OCI-LY1 (cell line): ENCODE results near the gene FBXL14.
"Not testable (repeated sequence)": the region's sequence is repeated elsewhere in the genome, so short reads cannot be mapped to it uniquely, and the experiment has no call there.

Experiments
- H2AFZ ChIP-seq: fragments of 200-600 bp; sonication (generic), shearing (Covaris generic); 2 replicates; pipeline ENCODE4 v1.6.0; 2014; ENCODE audit warnings: antibody characterized with exemption, mild to moderate bottlenecking, low read length
- H3F3A ChIP-seq: fragments of 200-600 bp; sonication (generic), shearing (Covaris generic); 2 replicates; pipeline ENCODE4 v1.6.0; 2014; ENCODE audit warnings: mild to moderate bottlenecking, antibody characterized with exemption, low read length, moderate library complexity; ENCODE audit not compliant: insufficient read depth
- H3K27ac ChIP-seq: fragments of 200-600 bp; sonication (generic); 2 replicates; pipeline ENCODE4 v1.5.1; 2014; ENCODE audit warnings: low read length, mixed run types, mild to moderate bottlenecking, low read depth; ENCODE audit not compliant: poor library complexity, severe bottlenecking
- H3K27me3 ChIP-seq: fragments of 200-600 bp; sonication (generic); 2 replicates; pipeline ENCODE4 v1.6.0; 2014; ENCODE audit warnings: antibody characterized with exemption, mild to moderate bottlenecking, low read length, moderate library complexity; ENCODE audit not compliant: insufficient read depth
- H3K36me3 ChIP-seq: fragments of 200-600 bp; sonication (generic); 2 replicates; pipeline ENCODE4 v1.6.1; 2014; ENCODE audit warnings: mild to moderate bottlenecking, antibody characterized with exemption, low read length, moderate library complexity, mixed read lengths; ENCODE audit not compliant: insufficient read depth
- H3K4me1 ChIP-seq: fragments of 200-600 bp; sonication (generic); 2 replicates; pipeline ENCODE4 v1.5.1; 2014; ENCODE audit warnings: mild to moderate bottlenecking, low read length, moderate library complexity; ENCODE audit not compliant: insufficient read depth, severe bottlenecking
- H3K4me2 ChIP-seq: fragments of 200-600 bp; sonication (generic), shearing (Covaris generic); 2 replicates; pipeline ENCODE4 v1.6.1; 2014; ENCODE audit warnings: low read length
- H3K4me3 ChIP-seq: fragments of 200-600 bp; sonication (generic); 2 replicates; pipeline ENCODE4 v1.5.1; 2014; ENCODE audit warnings: low read length, low read depth, mild to moderate bottlenecking, mixed read lengths; ENCODE audit not compliant: poor library complexity, severe bottlenecking
- H3K79me2 ChIP-seq: fragments of 200-600 bp; shearing (Covaris generic); 2 replicates; pipeline ENCODE4 v1.6.1; 2016; ENCODE audit warnings: mixed run types, low read length, mixed read lengths; ENCODE audit not compliant: insufficient read depth
- H3K9ac ChIP-seq: fragments of 200-600 bp; sonication (generic), shearing (Covaris generic); 2 replicates; pipeline ENCODE4 v1.6.1; 2014; ENCODE audit warnings: mild to moderate bottlenecking, low read length, mixed read lengths
- H3K9me2 ChIP-seq: fragments of 200-600 bp; sonication (generic), shearing (Covaris generic); 2 replicates; pipeline ENCODE4 v1.6.1; 2014; ENCODE audit warnings: low read depth, mild to moderate bottlenecking, low read length, mixed read lengths
- H3K9me3 ChIP-seq: fragments of 200-600 bp; shearing (Covaris generic); 2 replicates; pipeline ENCODE4 v1.6.1; 2014; ENCODE audit warnings: low read length, mixed read lengths
- H4K20me1 ChIP-seq: fragments of 200-600 bp; sonication (generic), shearing (Covaris generic); 2 replicates; pipeline ENCODE4 v1.6.0; 2016; ENCODE audit warnings: mild to moderate bottlenecking, low read length; ENCODE audit not compliant: insufficient read depth
- EZH2 ChIP-seq: fragments of 200-600 bp; sonication (generic), shearing (Covaris generic); IDR thresholded peaks from 2 replicates; pipeline ENCODE4 v1.8.0; 2017; ENCODE audit warnings: borderline replicate concordance, mixed run types, mild to moderate bottlenecking, antibody characterized with exemption, low read length, moderate library complexity, mixed read lengths
- TF ChIP-seq, protein P1 (sequence below): fragments of 200-600 bp; sonication (generic), shearing (Covaris generic); IDR thresholded peaks from 2 replicates; pipeline ENCODE4 v1.5.1; 2017; ENCODE audit warnings: mild to moderate bottlenecking, antibody characterized with exemption, low read length, moderate library complexity, mixed read lengths

FBXL14 gene

DNA sequence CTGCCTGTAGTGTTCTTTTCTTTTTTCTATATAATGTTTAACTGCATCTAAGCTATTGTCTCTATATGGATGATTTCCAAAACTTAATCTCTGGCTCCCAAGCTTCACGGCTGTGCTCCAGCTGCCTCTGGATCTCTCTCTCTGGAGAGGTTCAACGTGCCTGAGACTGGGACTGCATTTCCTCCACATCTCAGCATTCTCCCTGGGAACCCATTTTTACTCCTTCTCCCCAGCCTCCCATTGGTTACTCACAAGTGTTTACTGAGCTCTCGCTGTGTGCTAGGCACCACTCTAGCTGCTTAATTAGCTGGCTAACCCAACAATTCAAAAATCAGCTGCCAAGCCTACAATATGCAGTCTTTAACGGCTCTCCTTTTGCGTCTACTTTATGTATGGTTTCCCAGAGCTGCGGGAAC lies 34.7 kb downstream of the FBXL14 start:
- Histone ChIP-seq H3K4me3 (no peak overlapping the region), H3K4me2 (no peak overlapping the region), H3K9ac (no peak overlapping the region), H3K9me3 (no peaks in the 10 kb centered on the region), H3K36me3 (no peaks in the 10 kb centered on the region), H4K20me1 (no peaks in the 10 kb centered on the region), H2AFZ (no peak overlapping the region), H3K27ac (no peak overlapping the region), H3K9me2 (no peaks in the 10 kb centered on the region), H3K27me3 (no peaks in the 10 kb centered on the region), H3K79me2 (no peaks in the 10 kb centered on the region), H3K4me1 (peaks cover 19% of the 10 kb centered on the region), H3F3A (no peaks in the 10 kb centered on the region)
- TF ChIP-seq, protein P1, sequence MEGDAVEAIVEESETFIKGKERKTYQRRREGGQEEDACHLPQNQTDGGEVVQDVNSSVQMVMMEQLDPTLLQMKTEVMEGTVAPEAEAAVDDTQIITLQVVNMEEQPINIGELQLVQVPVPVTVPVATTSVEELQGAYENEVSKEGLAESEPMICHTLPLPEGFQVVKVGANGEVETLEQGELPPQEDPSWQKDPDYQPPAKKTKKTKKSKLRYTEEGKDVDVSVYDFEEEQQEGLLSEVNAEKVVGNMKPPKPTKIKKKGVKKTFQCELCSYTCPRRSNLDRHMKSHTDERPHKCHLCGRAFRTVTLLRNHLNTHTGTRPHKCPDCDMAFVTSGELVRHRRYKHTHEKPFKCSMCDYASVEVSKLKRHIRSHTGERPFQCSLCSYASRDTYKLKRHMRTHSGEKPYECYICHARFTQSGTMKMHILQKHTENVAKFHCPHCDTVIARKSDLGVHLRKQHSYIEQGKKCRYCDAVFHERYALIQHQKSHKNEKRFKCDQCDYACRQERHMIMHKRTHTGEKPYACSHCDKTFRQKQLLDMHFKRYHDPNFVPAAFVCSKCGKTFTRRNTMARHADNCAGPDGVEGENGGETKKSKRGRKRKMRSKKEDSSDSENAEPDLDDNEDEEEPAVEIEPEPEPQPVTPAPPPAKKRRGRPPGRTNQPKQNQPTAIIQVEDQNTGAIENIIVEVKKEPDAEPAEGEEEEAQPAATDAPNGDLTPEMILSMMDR, result no peak
- no peak for TF ChIP-seq EZH2

DNA sequence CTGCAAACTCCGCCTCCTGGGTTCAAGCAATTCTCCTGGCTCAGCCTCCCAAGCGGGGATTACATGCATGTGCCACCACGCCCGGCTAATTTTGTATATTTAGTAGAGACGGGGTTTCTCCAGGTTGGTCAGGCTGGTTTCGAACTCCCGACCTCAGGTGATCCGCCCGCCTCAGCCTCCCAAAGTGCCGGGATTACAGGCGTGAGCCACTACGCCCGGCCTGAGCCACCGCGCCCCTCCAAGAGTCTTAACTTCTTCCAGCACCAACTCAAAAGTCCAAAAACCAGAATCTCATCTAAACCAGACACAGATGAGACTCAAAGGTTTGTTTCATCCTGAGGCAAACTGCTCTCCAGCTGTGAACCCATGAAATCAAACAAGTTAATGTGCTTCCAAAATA lies 36.3 kb downstream of the FBXL14 start:
- H3K79me2 ChIP-seq, H3K9ac ChIP-seq, H3F3A ChIP-seq, H3K27me3 ChIP-seq, H2AFZ ChIP-seq, H3K36me3 ChIP-seq, H4K20me1 ChIP-seq, H3K9me3 ChIP-seq, H3K27ac ChIP-seq, H3K4me3 ChIP-seq, H3K9me2 ChIP-seq, H3K4me2 ChIP-seq: not testable (repeated sequence)
- H3K4me1 ChIP-seq, result peaks cover 32% of the 10 kb centered on the region

DNA sequence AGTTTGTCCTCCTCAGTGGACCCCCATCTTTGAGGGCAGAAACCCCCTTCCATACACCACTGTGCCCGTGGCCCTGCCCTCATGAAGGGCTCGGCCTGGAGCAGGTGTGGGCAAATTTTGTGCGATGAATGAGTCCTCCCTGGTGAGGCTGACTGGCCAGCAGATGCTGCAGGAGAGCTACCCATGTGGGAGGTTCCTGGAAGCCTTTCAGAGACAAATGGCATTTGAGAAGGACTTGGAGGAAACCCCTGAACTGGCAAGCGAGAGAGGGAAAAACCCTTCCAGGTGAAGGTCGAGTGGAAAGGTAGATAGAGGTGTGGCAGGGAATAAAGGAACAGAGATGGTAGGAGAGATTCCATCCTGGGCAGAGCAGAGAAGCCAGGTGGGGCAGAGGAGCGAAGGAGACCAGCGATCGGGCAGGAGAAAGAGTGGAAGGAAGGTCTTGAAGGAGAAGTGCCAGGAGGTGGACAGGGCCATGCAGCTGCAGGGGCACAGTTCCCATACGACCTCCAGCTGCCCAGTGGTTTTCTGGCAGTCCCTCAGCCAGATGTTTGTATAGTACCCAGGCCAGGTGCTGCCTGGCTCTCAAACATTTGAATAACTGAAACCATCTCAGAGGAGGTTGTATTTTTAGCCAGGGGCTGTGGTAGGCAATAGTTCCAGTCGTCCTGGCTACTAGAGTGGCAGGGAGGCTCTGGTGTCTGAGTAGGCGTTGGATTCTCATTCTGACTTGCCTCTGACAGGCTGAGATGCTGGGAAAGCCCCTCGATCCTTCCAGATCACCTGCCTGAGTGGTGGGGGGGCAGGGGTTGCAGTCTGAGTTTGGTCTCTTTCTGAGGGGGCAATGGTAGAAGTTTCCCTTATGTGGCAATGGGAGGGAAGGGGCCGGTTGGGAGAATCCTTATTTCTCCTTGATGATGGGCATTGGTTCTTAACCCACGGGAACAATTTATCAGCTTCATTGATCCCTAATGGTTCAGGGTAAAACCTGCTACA lies 40.1 kb downstream of the FBXL14 start:
- Histone ChIP-seq H3F3A (no peaks in the 10 kb centered on the region), H3K9me3 (peaks cover 4% of the 10 kb centered on the region; the same call in 1 of the 2 replicates), H3K9ac (peak overlapping the region; percentile 49)

More for the DNA sequence above, 40.1 kb downstream of the FBXL14 start:
- Histone ChIP-seq H3K9me2 (no peaks in the 10 kb centered on the region), H3K4me3 (peak overlapping the region; percentile 17), H3K4me2 (peak overlapping the region; percentile 37), H3K27me3 (no peaks in the 10 kb centered on the region), H3K27ac (peak overlapping the region; percentile 84), H3K79me2 (no peaks in the 10 kb centered on the region), H3K36me3 (no peaks in the 10 kb centered on the region; the same call in 1 of the 2 replicates), H2AFZ (no peak overlapping the region), H4K20me1 (no peaks in the 10 kb centered on the region), H3K4me1 (peaks cover 40% of the 10 kb centered on the region)
- no peak for TF ChIP-seq EZH2
- TF ChIP-seq, protein P1, result no peak
